ENCODE measurements around the gene QPRT.
"Not testable (repeated sequence)": the region's sequence is repeated elsewhere in the genome, so short reads cannot be mapped to it uniquely, and the experiment has no call there.

The QPRT gene

GRCh38 chr16:29745853-29746345 lies 66.9 kb downstream of the QPRT start, which contains the start of gene C16orf54:
TSS of gene C16orf54 (minus strand) at chr16:29745990. CDS start at chr16:29744951, 1,039 bp downstream.
- H3K4me3 ChIP-seq (ENCODE audit: low read depth, low read length), result peak within 1 kb of the TSS; percentile 74
- DNase-seq (ENCODE audit: low read depth), result peak; percentile 99
- no peak for TF ChIP-seq MAX (IDR thresholded peaks at IDR 0.05; ENCODE audit: low read depth, low read length)
- peak; percentile 49 for TF ChIP-seq MYC (IDR thresholded peaks at IDR 0.05; ENCODE audit: low read depth, low read length)
- peak; percentile 43 for TF ChIP-seq POLR2A (IDR thresholded peaks at IDR 0.05; ENCODE audit: extremely low read depth, insufficient read length)

GRCh38 chr16:29746518-29746917 lies 67.5 kb downstream of the QPRT start:
- H3K4me3 ChIP-seq (ENCODE audit: low read depth, low read length), result peak overlapping the region; percentile 11
- not testable (repeated sequence) for DNase-seq (ENCODE audit: low read depth)

Data from NB4 (cell line).